ENCODE data around the gene NKPD1.

NKPD1 gene

GRCh38 chr19:45166723-45167252 is 6.0 kb upstream of the NKPD1 start:
- TF ChIP-seq CTCF (IDR thresholded peaks at IDR 0.05; ENCODE audit: insufficient read depth, low read length, poor library complexity, severe bottlenecking): no peak
- Histone ChIP-seq H3K4me3 (replicated peaks; ENCODE audit: low read depth, low read length) (no peak overlapping the region), H3K36me3 (ENCODE audit: control insufficient read depth, insufficient read depth, low read length) (peaks cover 5% of the 10 kb centered on the region), H3K27me3 (replicated peaks; ENCODE audit: control insufficient read depth, insufficient read depth, low read length) (no peaks in the 10 kb centered on the region)
- DNase-seq (ENCODE audit: extremely low read depth, insufficient read length): peak; percentile 1

GRCh38 chr19:45164577-45165335 is 4.0 kb upstream of the NKPD1 start:
- peak; percentile 87 for DNase-seq (ENCODE audit: extremely low read depth, insufficient read length)
- Histone ChIP-seq H3K36me3 (ENCODE audit: control insufficient read depth, insufficient read depth, low read length) (peaks cover 5% of the 10 kb centered on the region), H3K4me3 (replicated peaks; ENCODE audit: low read depth, low read length) (no peak overlapping the region), H3K27me3 (replicated peaks; ENCODE audit: control insufficient read depth, insufficient read depth, low read length) (no peaks in the 10 kb centered on the region)
- peak; percentile 29 for TF ChIP-seq CTCF (IDR thresholded peaks at IDR 0.05; ENCODE audit: insufficient read depth, low read length, poor library complexity, severe bottlenecking)

GRCh38 chr19:45163751-45164460 is 3.1 kb upstream of the NKPD1 start:
- DNase-seq (ENCODE audit: extremely low read depth, insufficient read length): no peak
- no peaks in the 10 kb centered on the region for H3K27me3 ChIP-seq (replicated peaks; ENCODE audit: control insufficient read depth, insufficient read depth, low read length)
- peaks cover 2% of the 10 kb centered on the region; the same call in 1 of the 2 replicates for H3K36me3 ChIP-seq (ENCODE audit: control insufficient read depth, insufficient read depth, low read length)
- no peak for TF ChIP-seq CTCF (IDR thresholded peaks at IDR 0.05; ENCODE audit: insufficient read depth, low read length, poor library complexity, severe bottlenecking)
- H3K4me3 ChIP-seq (replicated peaks; ENCODE audit: low read depth, low read length): no peak overlapping the region

GRCh38 chr19:45163156-45163555 is 2.4 kb upstream of the NKPD1 start:
- peak; percentile 10 for DNase-seq (ENCODE audit: extremely low read depth, insufficient read length)
- no peak for TF ChIP-seq CTCF (IDR thresholded peaks at IDR 0.05; ENCODE audit: insufficient read depth, low read length, poor library complexity, severe bottlenecking)
- no peaks in the 10 kb centered on the region for H3K36me3 ChIP-seq (ENCODE audit: control insufficient read depth, insufficient read depth, low read length)
- no peak overlapping the region for H3K4me3 ChIP-seq (replicated peaks; ENCODE audit: low read depth, low read length)
- no peaks in the 10 kb centered on the region for H3K27me3 ChIP-seq (replicated peaks; ENCODE audit: control insufficient read depth, insufficient read depth, low read length)

GRCh38 chr19:45162608-45163143 is 1.9 kb upstream of the NKPD1 start:
- H3K27me3 ChIP-seq (replicated peaks; ENCODE audit: control insufficient read depth, insufficient read depth, low read length): no peaks in the 10 kb centered on the region
- TF ChIP-seq CTCF (IDR thresholded peaks at IDR 0.05; ENCODE audit: insufficient read depth, low read length, poor library complexity, severe bottlenecking): no peak
- peak; percentile 13 for DNase-seq (ENCODE audit: extremely low read depth, insufficient read length)
- no peaks in the 10 kb centered on the region for H3K36me3 ChIP-seq (ENCODE audit: control insufficient read depth, insufficient read depth, low read length)
- H3K4me3 ChIP-seq (replicated peaks; ENCODE audit: low read depth, low read length): no peak overlapping the region

Measured in GM06990 (cell line).